GM06990 (cell line): ENCODE results near the gene WIPF1.

Experiments used
- DNase-seq: peaks from one replicate; pipeline ENCODE4 v3.0.0-alpha.2; 2011; ENCODE audit not compliant: insufficient read length; ENCODE audit errors: extremely low read depth
- H3K27me3 ChIP-seq: replicated peaks from 2 replicates; pipeline ENCODE4 v1.6.0; 2011; ENCODE audit warnings: low read length; ENCODE audit not compliant: control insufficient read depth, insufficient read depth
- H3K36me3 ChIP-seq: 2 replicates; pipeline ENCODE4 v1.5.1; 2011; ENCODE audit warnings: low read length; ENCODE audit not compliant: control insufficient read depth, insufficient read depth
- H3K4me3 ChIP-seq: replicated peaks from 2 replicates; pipeline ENCODE4 v1.5.1; 2011; ENCODE audit warnings: low read depth, mild to moderate bottlenecking, control low read depth, low read length
- CTCF ChIP-seq: IDR thresholded peaks from 2 replicates; pipeline ENCODE4 v1.5.1; 2011; ENCODE audit warnings: low read length, control low read depth, mild to moderate bottlenecking, inconsistent platforms; ENCODE audit not compliant: insufficient read depth, poor library complexity, severe bottlenecking

The WIPF1 gene

GRCh38 chr2:174588463-174588862 lies 9.1 kb downstream of the WIPF1 start:
- no peak for TF ChIP-seq CTCF
- DNase-seq = no peak
- Histone ChIP-seq H3K27me3 (no peaks in the 10 kb centered on the region), H3K36me3 (peaks cover 33% of the 10 kb centered on the region), H3K4me3 (no peak overlapping the region)

GRCh38 chr2:174587579-174587978 lies 10.0 kb downstream of the WIPF1 start:
- H3K36me3 ChIP-seq = peaks cover 38% of the 10 kb centered on the region
- TF ChIP-seq CTCF = no peak
- no peak overlapping the region for H3K4me3 ChIP-seq
- H3K27me3 ChIP-seq = no peaks in the 10 kb centered on the region
- DNase-seq = no peak

GRCh38 chr2:174586418-174587295 lies 10.9 kb downstream of the WIPF1 start:
- no peaks in the 10 kb centered on the region for H3K27me3 ChIP-seq
- no peak for DNase-seq
- TF ChIP-seq CTCF = no peak
- no peak overlapping the region for H3K4me3 ChIP-seq
- H3K36me3 ChIP-seq = peaks cover 38% of the 10 kb centered on the region

GRCh38 chr2:174585657-174586252 lies 11.8 kb downstream of the WIPF1 start:
- TF ChIP-seq CTCF = no peak
- Histone ChIP-seq H3K4me3 (no peak overlapping the region), H3K27me3 (no peaks in the 10 kb centered on the region), H3K36me3 (peaks cover 38% of the 10 kb centered on the region)
- no peak for DNase-seq

GRCh38 chr2:174585146-174585545 lies 12.5 kb downstream of the WIPF1 start:
- H3K4me3 ChIP-seq = no peak overlapping the region
- no peak for DNase-seq
- H3K36me3 ChIP-seq = peaks cover 38% of the 10 kb centered on the region
- no peak for TF ChIP-seq CTCF
- H3K27me3 ChIP-seq = no peaks in the 10 kb centered on the region

- TF ChIP-seq CTCF = no peak
- H3K36me3 ChIP-seq = peaks cover 37% of the 10 kb centered on the region
- H3K4me3 ChIP-seq = no peak overlapping the region
- no peaks in the 10 kb centered on the region for H3K27me3 ChIP-seq
- no peak for DNase-seq
Measured at GRCh38 chr2:174581491-174581890, 16.1 kb downstream of the WIPF1 start.
